Parathyroid adenoma (tissue), 2 donors: ENCODE results near the gene MYL3.

Source experiments
- H2AFZ ChIP-seq: fragments of 300-600 bp; sonication (generic); one replicate; pipeline ENCODE4 v1.7.0; 2017; ENCODE audit warnings: antibody characterized with exemption, mild to moderate bottlenecking
- H3K27ac ChIP-seq: fragments of 300-600 bp; sonication (generic); one replicate; pipeline ENCODE4 v1.7.0; 2017
- H3K27me3 ChIP-seq: fragments of 300-600 bp; sonication (generic); one replicate; pipeline ENCODE4 v1.7.0; 2017; ENCODE audit warnings: low read length; ENCODE audit not compliant: control insufficient read depth, insufficient read depth
- H3K36me3 ChIP-seq: fragments of 300-600 bp; sonication (generic); one replicate; pipeline ENCODE4 v1.7.0; 2017; ENCODE audit warnings: low read length; ENCODE audit not compliant: control insufficient read depth, insufficient read depth
- H3K4me1 ChIP-seq: fragments of 300-600 bp; sonication (generic); one replicate; pipeline ENCODE4 v1.7.0; 2017; ENCODE audit warnings: control low read depth
- H3K4me2 ChIP-seq: fragments of 300-600 bp; sonication (generic); one replicate; pipeline ENCODE4 v1.7.0; 2017; ENCODE audit warnings: low read length
- H3K4me3 ChIP-seq: fragments of 300-600 bp; sonication (generic); one replicate; pipeline ENCODE4 v1.7.0; 2017; ENCODE audit warnings: low read depth, low read length
- H3K79me2 ChIP-seq: fragments of 300-600 bp; sonication (generic); one replicate; pipeline ENCODE4 v1.7.0; 2017; ENCODE audit warnings: control low read depth
- H3K9ac ChIP-seq: fragments of 300-600 bp; sonication (generic); one replicate; pipeline ENCODE4 v1.7.0; 2017; ENCODE audit warnings: mild to moderate bottlenecking
- H3K9me3 ChIP-seq: fragments of 300-600 bp; sonication (generic); one replicate; pipeline ENCODE4 v1.7.0; 2017; ENCODE audit warnings: low read length; ENCODE audit not compliant: control insufficient read depth
- TF ChIP-seq, protein P1 (sequence below): fragments of 300-600 bp; sonication (generic); IDR thresholded peaks from one replicate; pipeline ENCODE4 v1.7.0; 2017; ENCODE audit warnings: antibody characterized with exemption, mild to moderate bottlenecking
- donor health status: primary hyperparathyroidism.

Gene MYL3

DNA sequence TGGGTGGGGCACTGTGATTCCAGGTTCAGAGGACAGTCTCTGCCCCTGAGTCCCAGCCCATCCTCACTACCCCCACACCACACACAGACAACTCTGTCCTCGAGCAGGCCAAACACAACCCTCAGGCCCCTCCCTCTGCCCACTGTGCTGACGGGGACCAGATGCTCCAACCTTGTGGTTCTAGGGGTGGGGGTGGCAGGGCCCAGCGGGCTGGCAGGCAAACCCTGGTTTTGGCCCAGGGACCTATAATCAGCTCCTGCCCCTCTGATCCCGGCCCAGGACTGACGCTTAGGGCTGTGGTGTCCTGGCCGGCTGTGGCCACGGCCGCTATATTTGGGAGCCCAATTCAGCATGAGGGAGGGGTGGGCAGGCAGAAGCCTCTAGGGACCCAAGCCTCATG lies 5.0 kb upstream of the MYL3 start:
- no peak overlapping the region for H3K27ac ChIP-seq
- no peak overlapping the region for H3K9ac ChIP-seq
- no peak overlapping the region for H3K4me2 ChIP-seq
- H3K4me3 ChIP-seq, result no peak overlapping the region
- TF ChIP-seq, protein P1, sequence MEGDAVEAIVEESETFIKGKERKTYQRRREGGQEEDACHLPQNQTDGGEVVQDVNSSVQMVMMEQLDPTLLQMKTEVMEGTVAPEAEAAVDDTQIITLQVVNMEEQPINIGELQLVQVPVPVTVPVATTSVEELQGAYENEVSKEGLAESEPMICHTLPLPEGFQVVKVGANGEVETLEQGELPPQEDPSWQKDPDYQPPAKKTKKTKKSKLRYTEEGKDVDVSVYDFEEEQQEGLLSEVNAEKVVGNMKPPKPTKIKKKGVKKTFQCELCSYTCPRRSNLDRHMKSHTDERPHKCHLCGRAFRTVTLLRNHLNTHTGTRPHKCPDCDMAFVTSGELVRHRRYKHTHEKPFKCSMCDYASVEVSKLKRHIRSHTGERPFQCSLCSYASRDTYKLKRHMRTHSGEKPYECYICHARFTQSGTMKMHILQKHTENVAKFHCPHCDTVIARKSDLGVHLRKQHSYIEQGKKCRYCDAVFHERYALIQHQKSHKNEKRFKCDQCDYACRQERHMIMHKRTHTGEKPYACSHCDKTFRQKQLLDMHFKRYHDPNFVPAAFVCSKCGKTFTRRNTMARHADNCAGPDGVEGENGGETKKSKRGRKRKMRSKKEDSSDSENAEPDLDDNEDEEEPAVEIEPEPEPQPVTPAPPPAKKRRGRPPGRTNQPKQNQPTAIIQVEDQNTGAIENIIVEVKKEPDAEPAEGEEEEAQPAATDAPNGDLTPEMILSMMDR, result no peak
- H3K4me1 ChIP-seq, result peaks cover 12% of the 10 kb centered on the region
- H2AFZ ChIP-seq, result no peak overlapping the region
- no peaks in the 10 kb centered on the region for H3K79me2 ChIP-seq
- H3K27me3 ChIP-seq, result no peaks in the 10 kb centered on the region
- H3K9me3 ChIP-seq, result no peaks in the 10 kb centered on the region
- no peaks in the 10 kb centered on the region for H3K36me3 ChIP-seq

DNA sequence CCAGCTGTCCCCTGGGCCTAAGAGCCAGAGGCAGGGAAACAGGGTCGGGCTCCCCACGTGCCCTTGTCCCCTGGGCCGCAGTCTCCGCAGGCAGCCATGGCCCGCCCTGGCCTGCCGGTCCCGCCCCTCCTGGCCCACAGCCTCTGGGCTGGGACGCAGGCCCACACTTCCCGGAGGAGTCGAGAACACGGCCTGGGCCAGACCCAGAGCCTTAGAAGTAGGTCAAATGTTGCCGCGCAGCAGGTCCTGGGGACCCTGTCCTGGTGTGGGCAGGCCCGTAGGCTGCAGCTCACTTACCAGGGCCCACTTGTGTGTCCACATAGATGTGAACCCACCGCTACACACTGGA lies 4.3 kb upstream of the MYL3 start:
- Histone ChIP-seq H3K9me3 (no peaks in the 10 kb centered on the region), H3K36me3 (no peaks in the 10 kb centered on the region), H3K27me3 (no peaks in the 10 kb centered on the region), H3K4me2 (no peak overlapping the region), H3K79me2 (no peaks in the 10 kb centered on the region), H2AFZ (no peak overlapping the region), H3K27ac (no peak overlapping the region), H3K9ac (no peak overlapping the region), H3K4me3 (no peak overlapping the region), H3K4me1 (peaks cover 12% of the 10 kb centered on the region)
- TF ChIP-seq, protein P1, result no peak

DNA sequence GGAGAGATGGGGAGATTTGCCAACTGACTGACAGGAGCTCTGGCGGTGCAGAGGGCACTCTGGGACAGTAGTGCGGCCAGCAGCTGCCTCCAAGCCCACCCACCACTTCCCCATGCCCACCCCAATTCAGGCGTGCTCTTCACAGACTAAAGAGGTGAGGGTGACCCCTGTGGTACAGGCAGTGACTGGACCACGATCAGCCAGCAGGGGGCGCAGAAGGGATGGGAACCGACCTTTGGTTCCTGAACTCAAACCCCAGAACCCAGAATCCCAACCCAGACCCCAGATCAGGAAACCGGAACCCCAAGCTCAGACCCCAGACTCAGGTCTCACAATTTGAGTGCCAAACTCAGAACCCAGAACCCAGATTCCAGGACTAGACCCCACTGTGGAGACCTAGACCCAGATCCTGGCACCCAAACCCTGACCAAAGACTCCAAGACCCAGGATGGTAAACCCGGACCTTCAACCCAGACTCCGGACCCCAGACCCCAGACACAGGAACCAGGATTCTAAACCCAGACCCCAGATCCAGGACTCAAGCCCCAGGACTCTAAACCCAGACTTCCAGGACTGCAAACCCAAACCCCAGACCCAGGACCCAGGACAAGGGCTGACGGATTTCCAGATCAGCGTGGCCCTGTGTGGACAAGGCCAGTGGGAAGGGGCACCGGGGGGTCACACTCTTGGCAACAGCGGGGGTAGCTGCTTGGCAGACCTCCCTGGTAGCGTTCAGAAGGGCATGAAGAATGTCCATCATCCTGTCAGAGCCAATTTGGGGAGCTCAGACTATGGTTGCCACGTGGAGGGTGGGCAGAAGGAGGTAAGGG lies 3.7 kb upstream of the MYL3 start:
- Histone ChIP-seq H3K27ac (no peak overlapping the region), H3K4me2 (no peak overlapping the region), H3K9me3 (no peaks in the 10 kb centered on the region), H3K9ac (no peak overlapping the region), H3K4me1 (peaks cover 12% of the 10 kb centered on the region), H3K36me3 (no peaks in the 10 kb centered on the region), H3K79me2 (no peaks in the 10 kb centered on the region), H3K4me3 (no peak overlapping the region), H2AFZ (no peak overlapping the region), H3K27me3 (no peaks in the 10 kb centered on the region)
- TF ChIP-seq, protein P1, result peak; percentile 90

DNA sequence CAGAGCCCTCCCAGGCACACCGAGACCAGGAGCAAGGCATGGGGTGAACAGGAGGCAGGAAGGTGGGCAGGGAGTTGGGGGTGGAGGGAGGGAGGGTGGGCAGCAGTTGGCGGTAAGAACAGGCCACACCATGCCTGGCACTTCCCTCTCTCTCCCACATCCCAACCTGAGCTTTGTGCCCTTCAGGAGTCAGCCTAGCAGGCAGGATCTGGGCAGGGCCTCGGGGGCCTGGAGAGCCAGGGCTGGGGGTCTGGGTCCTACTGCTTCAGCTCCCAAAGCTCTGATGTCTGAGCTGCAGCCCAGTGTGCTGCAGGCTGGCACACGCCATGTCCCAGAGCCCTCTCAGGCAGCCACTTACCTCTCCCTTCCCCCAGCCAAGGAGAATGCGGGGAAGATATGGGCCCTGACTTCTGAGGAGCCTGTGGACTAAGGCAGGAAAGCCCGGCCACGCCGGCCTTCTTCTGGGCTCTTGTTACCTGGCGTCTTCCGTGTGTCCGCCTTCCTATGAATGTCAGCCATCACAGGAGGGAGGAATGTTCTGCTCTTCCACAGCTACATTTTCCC lies 2.9 kb upstream of the MYL3 start:
- H2AFZ ChIP-seq, result no peak overlapping the region
- no peaks in the 10 kb centered on the region for H3K9me3 ChIP-seq
- no peak overlapping the region for H3K4me3 ChIP-seq
- no peaks in the 10 kb centered on the region for H3K36me3 ChIP-seq
- no peaks in the 10 kb centered on the region for H3K79me2 ChIP-seq
- TF ChIP-seq, protein P1, result no peak
- H3K4me2 ChIP-seq, result no peak overlapping the region
- no peak overlapping the region for H3K9ac ChIP-seq
- no peak overlapping the region for H3K27ac ChIP-seq
- peaks cover 12% of the 10 kb centered on the region for H3K4me1 ChIP-seq
- H3K27me3 ChIP-seq, result no peaks in the 10 kb centered on the region

DNA sequence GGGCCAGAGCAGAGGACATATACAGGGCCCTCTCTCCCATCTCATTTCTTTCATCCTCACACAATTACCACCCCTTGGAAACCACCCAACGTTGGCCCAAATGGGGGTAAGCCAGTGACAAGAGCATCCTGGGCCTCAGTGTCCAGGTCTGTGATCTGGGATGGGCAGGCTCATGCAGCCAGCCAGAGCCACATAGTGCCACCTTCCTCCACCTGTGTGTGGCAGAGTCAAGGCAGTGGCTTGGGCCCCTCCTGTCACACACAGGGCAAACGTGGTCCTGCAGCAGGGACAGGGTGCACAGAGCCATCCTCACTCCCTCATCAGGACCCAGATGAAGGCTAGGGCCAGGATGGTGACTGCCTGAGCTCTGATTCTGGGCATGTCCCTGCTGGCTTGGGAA lies 2.3 kb upstream of the MYL3 start:
- TF ChIP-seq, protein P1, result no peak
- Histone ChIP-seq H3K36me3 (no peaks in the 10 kb centered on the region), H3K79me2 (no peaks in the 10 kb centered on the region), H3K4me1 (peaks cover 12% of the 10 kb centered on the region), H3K9ac (no peak overlapping the region), H3K9me3 (no peaks in the 10 kb centered on the region), H3K4me2 (no peak overlapping the region), H2AFZ (peak overlapping the region; percentile 90), H3K4me3 (no peak overlapping the region), H3K27ac (peak overlapping the region; percentile 29), H3K27me3 (no peaks in the 10 kb centered on the region)
